Loucy (cell line): ENCODE results near the gene MET.
"Not testable (repeated sequence)": the region's sequence is repeated elsewhere in the genome, so short reads cannot be mapped to it uniquely, and the experiment has no call there.

Experiments
- CTCF ChIP-seq: fragments of 200-600 bp; sonication (generic); conservative IDR thresholded peaks from 2 replicates; pipeline ENCODE4 v1.5.1; 2014; ENCODE audit warnings: mild to moderate bottlenecking, antibody characterized with exemption, low read length
- EZH2phosphoT487 ChIP-seq: fragments of 200-600 bp; IDR thresholded peaks from 2 replicates; pipeline ENCODE4 v1.6.1; 2018; ENCODE audit warnings: antibody characterized with exemption, mild to moderate bottlenecking, moderate library complexity, borderline replicate concordance

DNA sequence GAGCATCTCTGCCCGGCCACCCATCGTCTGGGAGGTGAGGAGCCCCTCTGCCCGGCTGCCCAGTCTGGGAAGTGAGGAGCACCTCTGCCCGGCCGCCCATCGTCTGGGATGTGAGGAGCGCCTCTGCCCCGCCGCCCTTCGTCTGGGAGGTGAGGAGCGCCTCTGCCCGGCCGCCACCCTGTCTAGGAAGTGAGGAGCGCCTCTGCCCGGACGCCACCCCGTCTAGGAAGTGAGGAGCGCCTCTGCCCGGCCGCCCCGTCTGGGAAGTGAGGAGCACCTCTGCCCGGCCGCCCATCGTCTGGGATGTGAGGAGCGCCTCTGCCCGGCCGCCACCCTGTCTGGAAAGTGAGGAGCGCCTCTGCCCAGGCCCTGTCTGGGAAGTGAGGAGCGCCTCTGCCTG is 33.4 kb upstream of the MET start:
- not testable (repeated sequence) for TF ChIP-seq CTCF, EZH2phosphoT487
